ENCODE data around the gene TAL1.

The TAL1 gene

DNA sequence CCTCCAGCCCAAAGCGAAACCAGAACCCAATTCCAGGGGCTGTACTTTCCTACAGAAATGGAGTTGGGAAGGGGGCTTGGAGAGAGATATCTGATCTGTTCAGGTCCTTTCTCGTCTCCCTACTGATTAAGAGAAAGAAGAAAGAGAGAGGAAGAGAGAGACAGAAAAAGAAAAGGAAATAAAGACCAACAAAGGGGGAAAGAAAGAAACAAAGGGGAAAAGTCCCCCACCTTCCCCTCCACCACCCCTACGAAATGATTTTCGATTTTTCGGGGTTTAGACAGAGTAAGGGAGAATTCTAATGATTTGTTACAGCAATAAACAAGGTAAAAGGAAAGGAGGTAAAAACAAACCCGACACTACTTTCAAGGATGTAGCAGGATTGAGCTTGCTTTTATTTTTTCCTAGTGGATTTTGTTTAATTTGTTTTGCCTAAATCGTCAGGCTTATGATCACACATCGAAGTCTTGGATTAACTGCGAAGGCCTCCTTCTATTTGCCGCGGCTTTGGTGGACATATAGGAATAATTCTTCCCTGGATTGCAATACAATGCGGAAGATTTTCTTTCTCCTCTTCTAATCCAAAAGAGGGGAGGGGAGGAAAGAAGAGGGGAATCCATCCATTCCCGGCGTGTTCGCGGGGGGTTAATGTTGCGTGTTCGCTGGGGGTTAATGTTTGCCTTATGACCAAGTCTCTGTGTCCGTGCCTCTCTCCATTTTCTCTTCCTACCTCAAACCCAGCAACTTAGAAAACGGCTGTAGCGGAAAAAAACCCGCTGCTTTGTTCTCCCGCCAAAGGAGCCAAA, 1.9 kb downstream of the TAL1 start:
- no peak for DNase-seq (ENCODE audit: low read depth)

DNA sequence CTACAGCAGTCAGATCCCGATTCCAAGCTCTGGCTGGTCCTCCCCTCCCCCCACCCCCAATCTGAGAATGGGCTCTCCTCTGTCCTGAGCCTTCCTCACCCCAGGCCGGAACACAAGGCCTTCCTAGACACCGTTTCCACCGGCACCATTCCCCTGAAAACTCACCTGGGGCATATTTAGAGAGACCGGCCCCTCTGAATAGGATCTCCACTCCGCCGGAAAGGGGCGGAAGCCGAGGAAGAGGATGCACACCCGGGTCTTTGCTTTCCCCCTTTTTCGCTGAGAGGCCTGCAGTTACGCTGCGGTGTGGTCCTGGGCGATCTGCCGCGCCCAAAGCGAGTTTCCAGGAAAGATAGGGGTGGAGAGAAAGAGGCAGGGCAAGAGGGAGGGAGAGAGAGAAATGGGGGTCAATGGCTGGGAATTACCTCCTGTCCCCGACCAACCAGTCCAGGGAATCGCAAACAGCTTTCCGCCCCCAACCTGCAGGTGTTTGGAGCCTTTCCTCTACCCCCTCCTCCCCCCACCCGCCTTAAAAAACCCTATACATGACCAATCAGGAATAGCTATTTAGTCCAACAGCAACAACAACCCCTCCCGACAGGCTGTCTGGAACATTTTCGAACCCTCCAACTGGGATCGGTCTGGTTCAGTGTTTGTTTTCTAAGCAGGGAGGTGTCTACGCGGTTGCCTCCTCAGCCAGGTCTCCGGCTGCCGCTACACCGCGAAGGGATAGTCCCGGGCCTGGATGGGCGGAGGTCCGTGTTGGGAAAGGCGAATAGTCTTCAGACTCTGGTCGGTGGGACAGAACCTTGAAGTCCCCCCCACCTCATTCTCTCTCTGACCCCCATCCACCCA, 2.8 kb downstream of the TAL1 start:
- DNase-seq (ENCODE audit: low read depth) = peak; percentile 88

DNA sequence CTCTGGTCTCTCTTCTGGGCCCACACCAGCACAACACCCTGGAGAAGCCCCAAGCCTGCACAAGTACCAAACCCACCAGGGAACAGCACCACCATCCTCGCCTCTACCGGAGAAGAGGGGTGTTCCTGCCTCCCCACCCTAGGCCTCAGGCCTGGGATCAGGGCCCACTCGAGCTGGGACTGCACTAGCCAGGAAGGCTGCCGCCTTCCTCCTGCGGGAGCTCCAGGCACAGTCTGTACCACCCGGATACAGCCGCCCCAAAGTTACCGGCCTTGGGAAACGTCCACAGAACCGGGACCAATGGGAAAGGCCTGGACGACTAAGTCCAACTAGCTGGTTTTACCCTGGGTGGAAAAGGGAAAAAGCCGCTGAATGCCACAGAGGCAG, 3.4 kb downstream of the TAL1 start:
- no peak for DNase-seq (ENCODE audit: low read depth)

GRCh38 chr1:47227341-47228232, 4.4 kb downstream of the TAL1 start:
- DNase-seq (ENCODE audit: low read depth) = no peak

GRCh38 chr1:47226839-47227215, 5.2 kb downstream of the TAL1 start:
- DNase-seq (ENCODE audit: low read depth) = no peak

GRCh38 chr1:47226121-47226838, 5.7 kb downstream of the TAL1 start:
- DNase-seq (ENCODE audit: low read depth) = no peak

DNA sequence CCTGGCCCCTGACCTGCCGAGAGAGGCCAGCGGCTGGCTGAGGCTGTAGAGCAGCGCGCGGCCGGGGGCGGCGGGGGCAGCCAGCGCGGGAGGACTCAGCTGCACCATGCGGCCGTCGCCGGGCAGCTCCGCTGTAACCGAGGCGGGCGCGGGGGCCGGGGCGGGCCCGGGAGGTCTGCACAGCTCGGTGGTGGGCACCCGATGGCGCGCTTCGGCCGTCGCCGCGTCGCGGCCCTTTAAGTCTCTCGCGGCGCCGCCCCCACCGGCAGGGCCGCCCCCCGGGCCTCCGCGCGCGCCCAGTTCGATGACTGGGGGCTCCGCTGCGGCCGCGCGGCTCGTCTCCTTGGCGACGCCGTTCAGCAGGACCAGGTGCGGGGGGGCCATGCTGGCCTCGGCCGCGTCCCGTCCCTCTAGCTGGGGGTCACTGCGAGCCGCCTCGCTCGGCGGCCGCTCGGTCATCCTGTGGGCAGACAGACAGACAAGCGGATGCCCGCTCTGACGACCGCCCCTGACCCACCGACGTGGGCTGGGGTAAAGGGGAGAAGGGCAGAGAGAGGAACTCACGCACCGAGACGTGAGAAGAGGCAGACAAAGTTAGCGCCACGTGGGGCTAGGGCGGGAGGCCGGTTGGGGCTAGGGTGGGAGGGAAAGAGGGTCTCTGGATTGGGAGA, 6.5 kb downstream of the TAL1 start:
- no peak for DNase-seq (ENCODE audit: low read depth)

GRCh38 chr1:47224676-47225399, 7.2 kb downstream of the TAL1 start:
- peak; percentile 75 for DNase-seq (ENCODE audit: low read depth)

DNA sequence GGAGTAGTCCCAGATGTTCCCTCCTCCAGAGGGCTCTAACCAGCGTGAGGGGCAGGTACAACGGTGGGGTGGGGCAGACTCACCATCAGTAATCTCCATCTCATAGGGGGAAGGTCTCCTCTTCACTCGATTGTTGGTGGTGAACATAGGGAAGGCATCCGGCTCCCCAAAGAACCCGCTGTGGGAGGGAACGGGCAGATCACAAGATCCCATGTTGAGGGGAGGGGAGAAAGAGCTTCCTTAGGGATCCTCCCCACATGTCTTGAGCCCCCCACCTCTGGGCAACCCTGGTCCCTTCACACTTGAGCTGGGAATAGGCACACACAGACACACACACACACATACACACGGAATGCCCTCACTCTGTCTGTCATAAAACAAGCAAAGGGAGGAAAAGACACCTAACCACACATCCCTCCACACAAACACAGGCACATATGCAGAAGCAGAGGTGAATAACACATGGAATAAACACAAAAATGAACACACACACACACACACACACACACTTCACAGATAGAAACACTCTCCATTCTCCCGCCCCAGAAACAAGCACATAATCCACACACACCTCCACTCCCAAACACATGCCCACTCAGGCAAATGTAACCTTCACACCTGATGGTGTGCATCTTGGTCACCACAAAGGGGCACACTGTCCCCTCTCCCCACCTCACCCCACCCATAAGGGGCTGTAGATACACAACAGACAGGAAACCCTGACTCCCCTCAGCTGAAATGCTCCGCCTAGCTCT, 7.9 kb downstream of the TAL1 start:
- no peak for DNase-seq (ENCODE audit: low read depth)

GRCh38 chr1:47223174-47223920, 8.7 kb downstream of the TAL1 start:
- DNase-seq (ENCODE audit: low read depth) = no peak

DNA sequence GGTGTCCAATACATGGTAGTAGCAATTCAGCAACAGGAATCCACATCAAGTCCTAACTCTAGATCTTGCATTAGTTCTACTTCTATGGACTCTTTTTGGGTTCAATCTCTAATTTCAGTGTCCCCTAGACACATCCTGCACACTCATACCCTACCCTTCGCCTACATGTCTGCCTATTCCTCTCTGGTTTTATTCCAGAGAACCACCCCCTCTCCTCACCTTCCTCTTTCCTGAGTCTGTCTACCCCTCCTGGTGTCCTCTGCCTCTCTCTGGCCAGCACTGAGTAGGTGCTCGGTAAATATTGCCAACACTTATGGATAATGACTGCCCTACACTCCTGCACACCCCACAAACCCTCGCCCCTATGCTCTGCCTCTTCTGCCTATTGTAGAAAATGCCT, 9.5 kb downstream of the TAL1 start:
- no peak for DNase-seq (ENCODE audit: low read depth)

DNA sequence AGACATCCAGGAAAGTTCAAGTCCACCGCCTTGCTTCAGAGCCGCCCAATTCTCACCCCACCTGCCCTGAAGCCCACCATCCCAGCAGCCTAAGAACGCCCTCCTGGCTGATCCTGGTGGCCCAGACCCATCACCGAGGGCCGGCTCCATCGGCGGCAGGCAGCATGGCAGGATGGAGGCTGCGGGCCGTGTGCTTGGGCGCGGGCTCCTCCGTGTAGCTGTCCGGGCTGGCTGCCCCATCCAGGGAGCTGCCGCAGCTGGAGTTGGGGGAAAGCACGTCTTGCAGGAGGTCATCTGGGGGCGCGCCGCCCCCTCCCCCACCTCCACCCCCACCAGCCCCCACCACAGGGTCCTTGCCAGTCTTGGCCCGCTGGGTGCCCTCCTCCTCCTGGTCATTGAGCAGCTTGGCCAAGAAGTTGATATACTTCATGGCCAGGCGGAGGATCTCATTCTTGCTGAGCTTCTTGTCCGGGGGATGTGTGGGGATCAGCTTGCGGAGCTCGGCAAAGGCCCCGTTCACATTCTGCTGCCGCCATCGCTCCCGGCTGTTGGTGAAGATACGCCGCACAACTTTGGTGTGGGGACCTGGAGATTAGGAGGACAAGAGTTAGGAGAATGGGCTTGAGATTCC, 12.3 kb downstream of the TAL1 start:
- no peak for DNase-seq (ENCODE audit: low read depth)

GRCh38 chr1:47219001-47219400, 13.0 kb downstream of the TAL1 start:
- DNase-seq (ENCODE audit: low read depth) = no peak

GRCh38 chr1:47216278-47217059, 15.6 kb downstream of the TAL1 start:
- DNase-seq (ENCODE audit: low read depth) = no peak

- DNase-seq (ENCODE audit: low read depth) = no peak
These were observed 16.3 kb downstream of the TAL1 start for GRCh38 chr1:47215713-47216112.

DNA sequence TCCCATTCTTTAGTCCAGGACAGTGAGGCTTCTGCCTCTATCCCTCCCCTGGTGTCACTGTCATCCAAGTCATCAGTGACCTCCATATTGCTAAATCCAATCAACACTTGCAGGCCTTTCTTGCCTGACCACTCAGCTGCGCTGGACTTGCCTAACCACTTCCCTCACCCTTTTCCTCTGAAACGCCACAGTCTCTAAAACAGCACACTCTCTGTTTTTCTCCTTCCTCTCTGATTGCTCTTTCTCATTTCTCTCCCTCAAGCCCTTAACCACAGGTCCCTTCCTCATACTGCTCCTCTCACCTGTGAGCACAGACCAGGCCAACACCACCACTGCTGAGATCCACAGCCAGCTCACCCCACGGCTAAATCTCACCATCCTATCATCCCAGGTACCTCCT, 17.5 kb downstream of the TAL1 start:
- DNase-seq (ENCODE audit: low read depth) = no peak

DNA sequence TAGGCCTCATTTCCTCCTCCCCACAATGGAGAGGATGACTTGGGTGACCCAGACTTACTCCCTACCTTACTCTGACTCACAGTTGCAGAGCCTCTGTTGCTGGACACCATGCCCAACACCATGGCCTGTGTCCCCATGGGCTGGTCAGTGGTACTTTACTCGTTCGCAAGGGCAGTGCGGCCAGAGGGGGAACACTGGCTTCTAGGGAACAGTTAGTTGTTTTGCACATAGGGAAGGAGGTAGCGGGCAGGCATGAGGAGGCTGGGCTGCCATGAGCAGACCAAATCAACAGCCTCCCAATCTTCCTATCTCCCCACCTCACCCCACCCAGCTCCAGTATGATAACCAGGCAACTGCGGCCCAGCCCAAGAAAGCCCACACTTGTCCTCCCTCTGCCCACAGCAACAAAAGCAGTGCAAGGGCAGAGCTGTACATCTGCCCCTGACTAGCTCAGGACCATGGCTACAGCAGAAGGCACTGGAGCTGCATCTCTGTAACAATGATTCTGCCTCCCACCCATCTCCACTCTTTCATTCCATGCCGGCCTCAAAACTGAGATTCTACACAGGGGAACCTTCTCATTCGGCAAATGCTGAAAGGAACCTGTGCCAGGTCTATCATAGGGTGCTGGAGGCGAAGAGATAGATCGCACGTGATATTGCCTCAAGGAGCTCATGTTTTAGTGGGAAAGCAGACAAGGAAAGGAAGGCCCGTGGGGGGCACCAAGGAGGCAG, 18.6 kb downstream of the TAL1 start:
- DNase-seq (ENCODE audit: low read depth) = peak; percentile 81

Data from CMK (cell line).